Transverse colon (tissue), 4 donors: ENCODE data around the gene TUSC2. TPM values are rescaled to one million over a fixed set of nuclear protein-coding genes. Genes with fewer than 3 reads are reported as not detected.

Source experiments
- DNase-seq: peaks from one replicate; pipeline ENCODE4 v3.0.0-alpha.2; 2019
- H3K27ac ChIP-seq, 4 donors: fragments of 200-600 bp; sonication (generic); 2 replicates each; pipeline ENCODE4 v1.5.1; 2016 to 2018; ENCODE audit warnings: inconsistent platforms in 4 of 4
- H3K27me3 ChIP-seq: fragments of 200-600 bp; sonication (generic); 2 replicates; pipeline ENCODE4 v1.5.1; 2017; ENCODE audit warnings: inconsistent platforms
- H3K36me3 ChIP-seq, 4 donors: fragments of 200-600 bp; sonication (generic); 2 replicates each; pipeline ENCODE4 v1.5.1; 2017 to 2019; ENCODE audit warnings: inconsistent platforms in 4 of 4
- H3K4me1 ChIP-seq, 4 donors: fragments of 200-600 bp; sonication (generic); 2 replicates each; pipeline ENCODE4 v1.5.1; 2017 to 2020; ENCODE audit warnings: inconsistent platforms in 4 of 4
- H3K4me3 ChIP-seq, 4 donors: fragments of 200-600 bp; sonication (generic); 1 replicate in 1 of 4; 2 replicates in 3 of 4; pipeline versions ENCODE4 v1.5.1 to v1.6.1; 2017 to 2019; ENCODE audit warnings: inconsistent platforms in 4 of 4
- H3K9me3 ChIP-seq, 2 donors: fragments of 200-600 bp; sonication (generic); 2 replicates each; pipeline ENCODE4 v1.5.1; 2017 to 2019; ENCODE audit warnings: inconsistent platforms in 2 of 2
- EP300 ChIP-seq: sonication (generic); formaldehyde crosslinking; IDR thresholded peaks from one replicate; pipeline ENCODE4 v1.6.1; 2017; ENCODE audit warnings: antibody characterized with exemption, low read depth
- POLR2A ChIP-seq: fragments of 450-650 bp; IDR thresholded peaks from one replicate; pipeline ENCODE4 v1.6.1; 2016; ENCODE audit warnings: antibody characterized with exemption, mild to moderate bottlenecking, moderate library complexity
- POLR2AphosphoS5 ChIP-seq, 3 donors: sonication (generic); formaldehyde crosslinking; IDR thresholded peaks; one replicate each; pipeline ENCODE4 v1.6.1; 2016; ENCODE audit warnings: antibody characterized with exemption in 3 of 3
- WGBS, 2 donors: methylation state at CpG; one replicate each; pipeline ENCODE4 v1.1.5; 2018; ENCODE audit warnings: low coverage in 1 of 2; 5-methylcytosine and 5-hydroxymethylcytosine counted together
- in situ Hi-C, 4 donors: fragments of 200-750 bp; cut with MboI; loops; one replicate each; pipeline versions ENCODE4 v1.15.0 to v1.15.1; 2017; ENCODE audit warnings: low sequenced_read_pairs in 3 of 4, low pct_ligation_motif_present in 1 of 4, low pct_unique_long_range_greater_than_20kb in 1 of 4
- intact Hi-C: fragments of 100-400 bp; cut with DNase I; formaldehyde crosslinking; loops from one replicate; pipeline ENCODE4 v1.15.1; 2023; ENCODE audit warnings: low total_unique reads
- total RNA-seq, 4 donors: library from RNA; depleted of rRNA; stranded (reverse); fragments of >200 nt; gene quantifications; one replicate each; pipeline ENCODE4 v1.1.0, GENCODE V29; 2016
- TF ChIP-seq, protein P1 (sequence below), 5 experiments: fragments of 200-600 bp in 3 of 5; fragments of 450-650 bp in 2 of 5; sonication (generic) in 3 of 5; IDR thresholded peaks; 1 replicate in 2 of 5; 2 replicates in 3 of 5; pipeline ENCODE4 v1.5.1; 2016 to 2017; ENCODE audit warnings: antibody characterized with exemption in 5 of 5, inconsistent platforms in 3 of 5, mild to moderate bottlenecking in 2 of 5, moderate library complexity in 1 of 5

TUSC2 gene
- total RNA-seq, 4 donors from 2014 or later, result 7.9 to 39.6 (median 28.0) TPM

DNA sequence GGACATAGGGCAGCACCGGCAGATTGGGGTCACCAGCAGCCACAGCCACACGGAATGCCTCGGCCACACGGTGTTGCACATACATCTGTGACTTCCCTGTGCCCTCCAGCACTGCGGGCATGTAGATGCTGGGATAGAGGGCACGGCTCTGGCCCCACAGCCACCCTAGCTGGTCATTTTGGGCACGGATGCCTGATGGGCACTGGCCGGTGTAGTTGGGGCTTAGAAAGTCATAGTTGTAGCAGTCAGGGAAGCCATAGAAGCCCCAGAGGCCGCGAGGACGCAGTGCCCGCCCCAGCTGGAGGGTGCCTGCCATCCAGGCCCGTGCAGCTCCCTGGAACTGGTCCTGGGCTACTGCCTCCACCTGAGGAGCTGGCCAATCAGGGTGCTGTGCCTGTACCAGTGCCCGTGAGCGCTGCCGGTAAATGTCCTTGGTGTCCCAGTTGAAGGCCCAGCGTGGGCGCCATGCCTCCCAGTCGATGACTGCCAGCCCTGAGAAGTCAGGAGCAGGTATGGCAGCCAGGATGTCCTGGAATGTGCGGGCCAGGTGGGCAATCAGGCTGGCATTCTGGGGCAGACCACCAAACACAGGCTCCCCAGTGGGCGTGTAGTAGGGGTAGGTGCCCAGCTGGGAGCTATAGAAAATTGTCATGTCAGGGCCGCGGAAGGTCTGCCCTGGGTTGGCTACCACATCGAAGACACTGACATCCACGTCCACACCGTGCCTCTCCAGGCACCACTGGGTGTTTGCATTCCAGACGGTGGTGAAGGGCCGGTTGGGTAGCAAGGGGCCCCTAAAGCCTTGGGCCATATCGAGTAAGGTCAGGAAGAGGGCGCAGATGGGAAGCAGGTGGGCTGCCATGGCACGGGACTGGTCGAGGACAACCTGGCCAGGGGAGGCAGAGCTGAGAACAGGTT is 25.7 kb downstream of the TUSC2 start:
- H3K9me3 ChIP-seq, result no peaks in the 10 kb centered on the region
- in situ Hi-C loops, result no loop called here
- peaks cover 15 to 35% (median 32%) of the 10 kb centered on the region in 4 donors for H3K4me1 ChIP-seq
- no peaks in the 10 kb centered on the region for H3K27me3 ChIP-seq
- no peak for DNase-seq
- no peaks in the 10 kb centered on the region for H3K36me3 ChIP-seq
- H3K4me3 ChIP-seq, result peak overlapping the region in 1 of 4 donors; percentile 13
- intact Hi-C loops, result no loop called here
- no peak for TF ChIP-seq EP300
- TF ChIP-seq POLR2A, result no peak
- TF ChIP-seq, protein P1, sequence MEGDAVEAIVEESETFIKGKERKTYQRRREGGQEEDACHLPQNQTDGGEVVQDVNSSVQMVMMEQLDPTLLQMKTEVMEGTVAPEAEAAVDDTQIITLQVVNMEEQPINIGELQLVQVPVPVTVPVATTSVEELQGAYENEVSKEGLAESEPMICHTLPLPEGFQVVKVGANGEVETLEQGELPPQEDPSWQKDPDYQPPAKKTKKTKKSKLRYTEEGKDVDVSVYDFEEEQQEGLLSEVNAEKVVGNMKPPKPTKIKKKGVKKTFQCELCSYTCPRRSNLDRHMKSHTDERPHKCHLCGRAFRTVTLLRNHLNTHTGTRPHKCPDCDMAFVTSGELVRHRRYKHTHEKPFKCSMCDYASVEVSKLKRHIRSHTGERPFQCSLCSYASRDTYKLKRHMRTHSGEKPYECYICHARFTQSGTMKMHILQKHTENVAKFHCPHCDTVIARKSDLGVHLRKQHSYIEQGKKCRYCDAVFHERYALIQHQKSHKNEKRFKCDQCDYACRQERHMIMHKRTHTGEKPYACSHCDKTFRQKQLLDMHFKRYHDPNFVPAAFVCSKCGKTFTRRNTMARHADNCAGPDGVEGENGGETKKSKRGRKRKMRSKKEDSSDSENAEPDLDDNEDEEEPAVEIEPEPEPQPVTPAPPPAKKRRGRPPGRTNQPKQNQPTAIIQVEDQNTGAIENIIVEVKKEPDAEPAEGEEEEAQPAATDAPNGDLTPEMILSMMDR (IDR thresholded peaks at IDR 0.05), result no peak
- TF ChIP-seq POLR2AphosphoS5 (IDR thresholded peaks at IDR 0.05), result no peak
- H3K27ac ChIP-seq, result peak overlapping the region; percentile 48 to 73 (median 58)
- 87 to 100% methylated on average over 1 to 32 of the region's 32 CpGs for WGBS, 2 donors

DNA sequence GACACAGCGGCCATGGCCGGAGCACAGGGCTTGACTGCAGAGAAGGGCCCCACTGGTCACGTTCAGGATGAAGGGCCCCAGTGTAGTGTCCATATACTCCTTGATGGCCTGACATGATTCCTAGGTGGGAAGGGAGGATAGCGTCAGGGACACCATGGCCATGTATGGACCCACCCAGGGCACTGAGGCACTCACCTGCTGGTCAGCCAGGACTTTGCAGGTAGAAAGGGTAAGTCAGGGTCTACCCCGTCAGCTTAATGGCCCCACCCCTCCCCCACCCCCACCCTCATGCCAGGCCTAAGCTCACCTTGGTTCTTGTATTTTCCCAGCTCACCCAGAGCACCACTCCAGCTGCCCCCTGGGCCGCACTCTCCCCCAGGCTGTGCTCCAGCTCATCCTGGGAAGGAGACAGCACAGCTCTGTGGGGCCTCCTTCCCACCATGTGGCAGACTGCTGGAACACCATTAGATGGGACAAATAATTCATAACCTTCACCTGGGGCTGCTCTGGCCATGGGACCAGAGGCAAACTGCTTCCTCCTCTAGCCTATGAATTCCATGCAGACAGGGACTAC is 27.3 kb downstream of the TUSC2 start:
- peak overlapping the region in 2 of 4 donors; percentile 47 to 51 for H3K4me3 ChIP-seq

DNA sequence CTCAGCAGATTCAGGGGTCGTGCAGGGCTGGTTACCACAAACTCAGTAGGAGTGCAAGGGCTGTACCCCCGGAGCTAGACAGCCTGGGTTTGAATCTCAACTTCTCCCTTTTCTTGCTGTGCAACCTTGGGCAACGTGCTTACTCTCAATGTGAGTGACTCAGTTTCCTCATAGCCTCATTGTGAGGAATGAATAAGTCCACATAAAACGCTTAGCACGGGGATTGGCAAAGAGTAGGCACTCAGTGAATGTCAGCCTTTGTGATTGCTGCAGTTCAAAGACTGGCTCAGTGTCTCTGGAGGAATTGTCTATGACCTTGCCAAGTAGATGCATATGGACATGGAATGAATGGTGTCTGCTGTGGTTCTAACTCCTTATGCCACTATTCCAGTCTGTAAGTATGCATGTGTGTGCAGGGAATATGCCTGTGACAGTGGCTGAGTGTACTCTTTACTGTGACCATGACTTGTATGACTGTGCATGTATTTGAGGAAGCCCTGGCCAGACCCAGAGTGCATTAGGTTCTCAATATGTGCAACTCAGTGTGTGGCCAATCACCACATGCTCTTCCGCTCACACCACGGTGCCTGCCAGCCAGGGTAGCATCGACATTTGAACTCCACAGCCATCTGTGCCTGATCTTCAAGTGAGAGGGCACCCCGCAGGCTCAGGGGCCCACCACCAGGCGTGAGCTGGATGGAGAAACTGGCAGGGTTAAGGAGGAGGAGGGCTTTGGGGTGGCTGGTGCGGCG is 27.9 kb downstream of the TUSC2 start:
- Histone ChIP-seq H3K4me1 (peaks cover 15 to 35% (median 32%) of the 10 kb centered on the region in 4 donors), H3K9me3 (no peaks in the 10 kb centered on the region), H3K27me3 (no peaks in the 10 kb centered on the region), H3K27ac (peak overlapping the region; percentile 90 to 96 (median 92)), H3K4me3 (peak overlapping the region; percentile 7 to 51 (median 34)), H3K36me3 (no peaks in the 10 kb centered on the region)
- 45% methylated on average over 12 of the region's 12 CpGs; no CpG with 5 or more reads in 1 of the 2 donors for WGBS, 2 donors
- TF ChIP-seq, protein P1 (IDR thresholded peaks at IDR 0.05), result no peak
- TF ChIP-seq POLR2A, result no peak
- TF ChIP-seq EP300, result no peak
- TF ChIP-seq POLR2AphosphoS5 (IDR thresholded peaks at IDR 0.05), result no peak
- in situ Hi-C loops, result no loop called here
- DNase-seq, result no peak
- intact Hi-C loops, result no loop called here

More for the DNA sequence above, 27.3 kb downstream of the TUSC2 start:
- Histone ChIP-seq H3K4me1 (peaks cover 15 to 35% (median 32%) of the 10 kb centered on the region in 4 donors), H3K36me3 (no peaks in the 10 kb centered on the region), H3K9me3 (no peaks in the 10 kb centered on the region), H3K27me3 (no peaks in the 10 kb centered on the region), H3K27ac (peak overlapping the region; percentile 90 to 96 (median 92))
- DNase-seq, result no peak
- 88% methylated on average over 5 of the region's 6 CpGs; no CpG with 5 or more reads in 1 of the 2 donors for WGBS, 2 donors
- in situ Hi-C loops, result no loop called here
- intact Hi-C loops, result no loop called here
- TF ChIP-seq EP300 (no peak), POLR2AphosphoS5 (IDR thresholded peaks at IDR 0.05) (no peak), POLR2A (no peak)
- TF ChIP-seq, protein P1 (IDR thresholded peaks at IDR 0.05), result no peak

DNA sequence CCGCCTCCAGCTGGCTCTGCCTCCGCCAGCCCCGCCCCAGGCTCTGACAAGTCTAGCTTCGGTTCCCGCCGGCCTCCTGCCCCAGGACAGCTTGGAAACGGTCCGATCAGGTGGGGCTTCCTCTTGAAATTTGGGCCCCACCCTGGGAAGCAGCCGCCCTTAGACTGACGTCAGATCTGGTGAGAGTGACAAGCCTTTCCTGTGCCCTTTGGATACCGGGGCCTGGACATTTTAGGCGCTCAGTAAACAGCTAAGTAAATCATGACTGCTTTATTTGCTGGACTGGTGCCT is 28.4 kb downstream of the TUSC2 start:
- Histone ChIP-seq H3K4me1 (peaks cover 15 to 35% (median 32%) of the 10 kb centered on the region in 4 donors), H3K9me3 (no peaks in the 10 kb centered on the region), H3K4me3 (peak overlapping the region; percentile 7 to 51 (median 34)), H3K27ac (peak overlapping the region; percentile 90 to 96 (median 92)), H3K36me3 (no peaks in the 10 kb centered on the region), H3K27me3 (no peaks in the 10 kb centered on the region)
- in situ Hi-C loops (no loop called here), intact Hi-C loops (no loop called here)
- WGBS, 2 donors, result 2% methylated on average over 12 of the region's 12 CpGs; no CpG with 5 or more reads in 1 of the 2 donors
- TF ChIP-seq POLR2A, result no peak
- peak; percentile 12 for TF ChIP-seq EP300
- TF ChIP-seq POLR2AphosphoS5 (IDR thresholded peaks at IDR 0.05), result peak in 2 of 3 donors; percentile 36 to 63
- DNase-seq, result no peak
